ENCODE results near the gene GTPBP8.
A peak's percentile ranks its signal among the peaks of the same experiment; 100 is the strongest.

GTPBP8 gene

GRCh38 chr3:112990672-112991602 is at the start of gene GTPBP8:
Gene GTPBP8, plus strand, starts transcription at chr3:112990984. Its CDS starts 16 bp downstream, at chr3:112991000.
- DNase-seq, result peak; percentile 51 to 67 (median 58)

- DNase-seq, result no peak
These were observed 42.4 kb upstream of the GTPBP8 start for GRCh38 chr3:112948346-112948838.

GRCh38 chr3:112956351-112956750 is 34.4 kb upstream of the GTPBP8 start:
- DNase-seq, result no peak

GRCh38 chr3:112958811-112959560 is 31.8 kb upstream of the GTPBP8 start:
- no peak for DNase-seq

GRCh38 chr3:112963683-112964082 is 27.1 kb upstream of the GTPBP8 start:
- no peak for DNase-seq

GRCh38 chr3:112965656-112966055 is 25.1 kb upstream of the GTPBP8 start:
- no peak for DNase-seq

GRCh38 chr3:112966633-112967032 is 24.2 kb upstream of the GTPBP8 start:
- no peak for DNase-seq

- DNase-seq, result no peak
These were observed 23.4 kb upstream of the GTPBP8 start for GRCh38 chr3:112967425-112967824.

GRCh38 chr3:112967828-112968227 is 23.0 kb upstream of the GTPBP8 start:
- no peak for DNase-seq

- no peak for DNase-seq
These were observed 18.6 kb upstream of the GTPBP8 start for GRCh38 chr3:112972158-112972557.

GRCh38 chr3:112973325-112974177 is 17.2 kb upstream of the GTPBP8 start:
- peak in 1 of 4 experiments; percentile 5 for DNase-seq

- no peak for DNase-seq
These were observed 16.6 kb upstream of the GTPBP8 start for GRCh38 chr3:112974178-112974517.

GRCh38 chr3:112974894-112975293 is 15.9 kb upstream of the GTPBP8 start, which contains the start of gene CD200R1:
Gene CD200R1, minus strand, starts transcription at chr3:112975103. Its CDS starts 246 bp downstream, at chr3:112974857.
- DNase-seq, result no peak

GRCh38 chr3:112976001-112976400 is 14.8 kb upstream of the GTPBP8 start:
- no peak for DNase-seq

- DNase-seq, result no peak
These were observed 13.8 kb upstream of the GTPBP8 start for GRCh38 chr3:112976953-112977352.

GRCh38 chr3:112979244-112979832 is 11.4 kb upstream of the GTPBP8 start:
- DNase-seq, result no peak

GRCh38 chr3:112980080-112980479 is 10.7 kb upstream of the GTPBP8 start:
- DNase-seq, result no peak

- no peak for DNase-seq
These were observed 8.1 kb upstream of the GTPBP8 start for GRCh38 chr3:112982710-112983109.

GRCh38 chr3:112984485-112984884 is 6.3 kb upstream of the GTPBP8 start:
- no peak for DNase-seq

- no peak for DNase-seq
These were observed 3.0 kb upstream of the GTPBP8 start for GRCh38 chr3:112987710-112988334.

GRCh38 chr3:112995800-112996199 is 5.0 kb downstream of the GTPBP8 start:
- DNase-seq, result no peak

- no peak for DNase-seq
These were observed 9.9 kb downstream of the GTPBP8 start for GRCh38 chr3:113000691-113001090.

All from activated naive CD4-positive, alpha-beta T cell (primary cell).